GM12865 (cell line): ENCODE measurements around the gene DNER.
"Not testable (repeated sequence)": the region's sequence is repeated elsewhere in the genome, so short reads cannot be mapped to it uniquely, and the experiment has no call there.

Experiments used
- DNase-seq: peaks from one replicate; pipeline ENCODE4 v3.0.0; 2010; ENCODE audit warnings: low read depth
- H3K4me3 ChIP-seq: 2 replicates; pipeline ENCODE4 v1.5.1; 2011; ENCODE audit warnings: mild to moderate bottlenecking, low read depth, low read length, control low read depth
- TF ChIP-seq, protein P1 (sequence below): IDR thresholded peaks from 2 replicates; pipeline ENCODE4 v1.5.1; 2011; ENCODE audit warnings: low read length, control low read depth, low read depth, inconsistent platforms; ENCODE audit not compliant: insufficient read depth; ENCODE audit errors: missing control alignments

The DNER gene

DNA sequence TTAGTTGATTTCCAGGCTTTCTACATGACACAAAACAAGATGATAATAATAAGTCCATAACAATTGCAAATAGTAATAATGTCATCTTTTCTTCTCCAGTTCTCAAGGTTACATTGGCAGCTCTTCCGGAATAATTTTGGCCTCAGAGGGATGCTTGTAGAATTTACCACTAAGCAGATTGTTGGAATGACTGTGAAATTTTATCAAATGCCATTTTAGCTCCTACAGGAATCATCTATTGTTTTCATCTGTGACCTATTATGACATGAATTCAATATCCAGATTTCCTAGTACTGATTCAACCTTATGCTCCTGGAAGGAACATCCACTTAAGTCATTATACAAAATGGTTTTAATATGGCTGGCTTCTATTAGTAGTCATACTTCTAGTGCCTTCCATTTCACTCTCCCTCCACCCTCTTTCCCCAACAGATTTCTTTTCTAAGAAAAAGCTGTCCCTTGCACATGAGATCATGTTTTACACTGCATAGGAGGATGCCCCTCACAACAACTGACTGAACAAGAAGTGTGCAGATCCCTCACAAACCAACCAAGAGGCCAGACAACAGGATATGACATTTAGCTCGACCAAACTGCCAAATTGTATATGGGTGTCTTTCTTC lies 200.0 kb downstream of the DNER start:
- no peak overlapping the region for H3K4me3 ChIP-seq
- TF ChIP-seq, protein P1, sequence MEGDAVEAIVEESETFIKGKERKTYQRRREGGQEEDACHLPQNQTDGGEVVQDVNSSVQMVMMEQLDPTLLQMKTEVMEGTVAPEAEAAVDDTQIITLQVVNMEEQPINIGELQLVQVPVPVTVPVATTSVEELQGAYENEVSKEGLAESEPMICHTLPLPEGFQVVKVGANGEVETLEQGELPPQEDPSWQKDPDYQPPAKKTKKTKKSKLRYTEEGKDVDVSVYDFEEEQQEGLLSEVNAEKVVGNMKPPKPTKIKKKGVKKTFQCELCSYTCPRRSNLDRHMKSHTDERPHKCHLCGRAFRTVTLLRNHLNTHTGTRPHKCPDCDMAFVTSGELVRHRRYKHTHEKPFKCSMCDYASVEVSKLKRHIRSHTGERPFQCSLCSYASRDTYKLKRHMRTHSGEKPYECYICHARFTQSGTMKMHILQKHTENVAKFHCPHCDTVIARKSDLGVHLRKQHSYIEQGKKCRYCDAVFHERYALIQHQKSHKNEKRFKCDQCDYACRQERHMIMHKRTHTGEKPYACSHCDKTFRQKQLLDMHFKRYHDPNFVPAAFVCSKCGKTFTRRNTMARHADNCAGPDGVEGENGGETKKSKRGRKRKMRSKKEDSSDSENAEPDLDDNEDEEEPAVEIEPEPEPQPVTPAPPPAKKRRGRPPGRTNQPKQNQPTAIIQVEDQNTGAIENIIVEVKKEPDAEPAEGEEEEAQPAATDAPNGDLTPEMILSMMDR = no peak
- no peak for DNase-seq

DNA sequence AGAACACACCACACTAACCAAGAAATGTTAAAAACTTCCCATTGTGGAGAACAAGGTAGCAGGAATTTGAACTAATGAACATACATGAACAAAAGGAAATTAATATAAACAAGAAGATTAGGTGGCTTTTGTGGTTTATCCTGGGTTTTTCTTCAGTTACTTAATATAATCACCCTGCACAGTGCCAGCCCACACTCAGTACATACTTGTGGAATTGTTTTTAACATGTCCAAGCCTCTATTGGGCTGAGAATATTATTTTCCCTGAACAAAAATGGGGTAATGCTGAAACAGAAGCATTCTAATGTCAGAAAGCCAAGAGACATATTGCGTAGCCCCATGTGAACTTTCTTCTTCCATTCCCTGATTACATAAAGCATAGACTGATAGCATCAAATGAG lies 202.8 kb downstream of the DNER start:
- no peak for DNase-seq
- TF ChIP-seq, protein P1 = no peak
- no peak overlapping the region for H3K4me3 ChIP-seq

DNA sequence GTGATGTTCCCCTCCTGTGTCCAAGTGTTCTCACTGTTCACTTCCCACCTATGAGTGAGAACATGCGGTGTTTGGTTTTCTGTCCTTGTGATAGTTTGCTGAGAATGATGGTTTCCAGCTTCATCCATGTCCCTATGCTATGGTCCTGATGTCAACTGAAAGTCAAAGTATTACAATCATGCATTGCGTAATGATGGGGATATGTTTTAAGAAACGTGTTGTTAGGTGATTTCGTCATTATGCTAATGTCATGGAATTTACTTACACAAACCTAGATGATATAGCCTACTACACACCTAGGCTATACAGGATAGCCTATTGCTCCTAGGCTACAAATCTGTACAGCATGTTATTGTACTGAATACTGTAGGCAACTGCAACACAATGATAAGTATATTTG lies 207.7 kb downstream of the DNER start:
- not testable (repeated sequence) for DNase-seq

DNA sequence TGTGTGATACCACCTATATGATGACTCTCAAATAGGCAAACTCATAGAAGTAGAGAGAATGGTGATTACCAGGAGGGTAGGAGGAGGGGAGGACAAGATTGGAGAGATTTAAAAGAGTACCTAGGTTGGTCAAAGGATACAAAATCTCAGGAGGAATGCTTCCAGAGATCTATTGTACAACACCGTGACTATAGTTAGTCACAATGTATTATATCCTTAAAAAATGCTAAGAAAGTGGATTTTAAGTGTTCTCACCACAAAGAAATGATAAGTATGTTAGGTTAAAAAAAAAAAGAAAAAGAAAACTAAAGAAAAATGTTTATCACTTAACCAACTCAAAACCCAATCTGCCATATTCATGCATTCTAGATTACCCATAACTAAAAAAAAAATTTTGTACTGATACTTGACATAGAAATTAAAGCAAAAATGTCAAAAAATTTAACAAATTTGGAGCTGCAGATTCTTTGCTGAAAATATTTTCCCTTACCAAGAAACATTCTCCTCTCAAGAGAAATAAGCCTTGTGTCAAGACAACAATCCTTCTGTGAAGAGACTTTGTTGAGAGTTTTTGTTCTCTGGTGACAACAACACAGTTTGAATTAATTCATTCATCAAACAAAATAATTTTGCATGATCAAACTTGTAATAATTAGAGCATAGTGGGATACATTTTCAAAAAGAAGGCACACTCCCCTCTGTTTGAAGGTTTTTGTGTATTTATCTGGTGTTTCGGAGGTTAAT lies 213.1 kb downstream of the DNER start:
- TF ChIP-seq, protein P1 = no peak
- H3K4me3 ChIP-seq = no peak overlapping the region
- DNase-seq = no peak

More for the DNA sequence above, 207.7 kb downstream of the DNER start:
- not testable (repeated sequence) for H3K4me3 ChIP-seq

DNA sequence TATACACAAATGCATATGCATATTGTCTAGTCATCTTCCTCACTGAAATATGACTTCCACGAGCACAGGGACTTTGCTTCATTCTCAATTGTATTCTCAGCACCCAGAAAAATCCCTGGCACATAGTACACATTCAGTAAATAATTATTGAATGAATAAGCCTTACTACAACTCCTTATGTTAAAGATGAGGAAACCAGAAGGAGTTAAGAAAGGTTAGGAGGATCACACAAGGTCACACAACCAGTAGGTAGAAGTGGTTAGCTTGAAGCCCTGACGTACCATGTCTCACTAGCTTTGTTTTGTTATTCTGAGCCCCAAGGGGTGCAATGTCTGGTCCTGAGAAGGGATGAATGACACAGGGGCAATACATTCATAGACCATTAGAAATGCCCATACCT lies 222.3 kb downstream of the DNER start:
- DNase-seq = no peak
- no peak overlapping the region for H3K4me3 ChIP-seq
- TF ChIP-seq, protein P1 = no peak

DNA sequence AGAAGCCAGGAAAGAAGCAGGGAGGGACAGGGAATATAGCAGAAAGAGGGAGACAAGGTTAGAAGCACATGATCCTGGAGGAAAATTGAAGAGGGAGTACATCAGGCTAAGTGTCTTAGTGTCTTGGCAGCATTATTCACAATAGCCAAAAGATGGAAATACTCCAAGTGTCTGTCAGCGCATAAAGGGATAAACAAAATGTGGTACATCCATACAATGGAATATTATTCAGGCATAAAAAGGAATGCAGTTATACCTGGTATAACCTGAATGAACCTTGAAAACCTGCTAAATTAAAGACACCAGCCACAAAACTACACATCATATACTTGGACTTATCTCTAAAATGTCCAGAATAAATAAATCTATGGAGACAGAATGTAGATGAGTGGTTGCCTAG lies 224.2 kb downstream of the DNER start:
- DNase-seq = no peak
- TF ChIP-seq, protein P1 = no peak
- no peak overlapping the region for H3K4me3 ChIP-seq

DNA sequence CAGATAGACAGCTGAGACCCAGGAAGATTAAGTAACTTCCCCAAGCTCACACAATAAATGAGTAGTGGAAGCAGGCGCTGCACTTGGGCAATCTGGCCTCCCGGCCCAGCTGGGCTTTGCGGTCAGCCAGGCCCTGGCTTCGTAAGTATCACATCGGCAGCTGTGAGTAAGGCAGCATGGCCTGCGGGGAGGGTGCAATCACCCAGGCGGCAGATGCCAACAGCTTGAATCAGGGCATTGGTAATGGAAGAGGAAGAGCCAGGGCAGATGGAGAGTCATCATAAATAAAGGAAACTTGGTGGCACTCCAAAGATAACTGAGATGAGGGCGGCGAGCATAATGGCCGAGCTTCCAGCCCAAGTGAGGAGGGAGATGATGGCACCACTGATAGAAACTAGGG lies 225.3 kb downstream of the DNER start:
- H3K4me3 ChIP-seq = no peak overlapping the region
- TF ChIP-seq, protein P1 = no peak
- DNase-seq = no peak
